A172 (cell line): Measurements from ENCODE around the gene NPTX1. TPM values are rescaled to one million over a fixed set of nuclear protein-coding genes. Genes with fewer than 3 reads are reported as not detected.

Source experiments
- DNase-seq: peaks from one replicate; pipeline ENCODE4 v3.0.0-alpha.2; 2015; ENCODE audit warnings: low spot score
- total RNA-seq: library from RNA; depleted of rRNA; stranded (reverse); fragments of >200 nt; shearing (Covaris generic); gene quantifications from 2 replicates; pipeline ENCODE4 v1.2.3, GENCODE V29; 2014

Gene NPTX1
- total RNA-seq, 1 experiment from 2014 or later = 0.53 TPM

DNA sequence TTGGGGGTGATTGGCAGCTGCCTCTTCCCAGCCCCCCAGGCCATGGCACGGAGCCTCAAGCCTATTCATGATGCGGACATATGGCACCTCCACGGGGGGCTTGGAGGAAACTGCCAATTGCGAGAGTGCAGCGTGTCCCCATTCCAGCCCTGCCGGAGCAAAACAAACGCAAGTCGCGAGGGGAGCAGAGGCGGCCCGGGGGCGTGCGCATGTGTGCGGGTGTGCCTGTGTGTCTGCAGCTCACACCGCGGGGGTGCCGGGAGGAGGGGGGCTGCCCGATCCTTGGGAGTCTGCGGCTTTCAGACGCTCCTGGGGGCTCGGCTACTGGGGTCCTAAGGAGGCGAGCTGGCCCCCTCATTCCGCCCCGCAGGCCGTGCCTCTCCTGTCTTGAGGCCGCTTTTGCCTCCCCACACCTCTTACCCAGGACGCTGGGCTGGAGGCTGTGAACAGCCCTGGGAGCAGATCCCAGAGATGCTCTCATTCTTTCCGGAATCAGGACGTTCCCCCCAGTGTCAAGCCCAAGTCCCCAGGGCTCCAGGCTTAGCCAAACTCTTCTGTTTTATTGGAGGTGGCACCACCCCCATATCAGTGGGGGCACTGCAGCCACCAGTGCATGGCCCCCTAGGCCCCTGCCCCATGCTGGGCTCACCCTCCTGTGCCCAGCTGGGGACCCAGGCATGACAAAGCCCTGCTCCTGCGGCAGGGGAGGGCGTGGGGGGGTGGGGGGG, 32.3 kb downstream of the NPTX1 start:
- DNase-seq = no peak

GRCh38 chr17:80443498-80443897, 32.9 kb downstream of the NPTX1 start:
- DNase-seq = no peak

GRCh38 chr17:80442764-80443163, 33.6 kb downstream of the NPTX1 start:
- DNase-seq = no peak

DNA sequence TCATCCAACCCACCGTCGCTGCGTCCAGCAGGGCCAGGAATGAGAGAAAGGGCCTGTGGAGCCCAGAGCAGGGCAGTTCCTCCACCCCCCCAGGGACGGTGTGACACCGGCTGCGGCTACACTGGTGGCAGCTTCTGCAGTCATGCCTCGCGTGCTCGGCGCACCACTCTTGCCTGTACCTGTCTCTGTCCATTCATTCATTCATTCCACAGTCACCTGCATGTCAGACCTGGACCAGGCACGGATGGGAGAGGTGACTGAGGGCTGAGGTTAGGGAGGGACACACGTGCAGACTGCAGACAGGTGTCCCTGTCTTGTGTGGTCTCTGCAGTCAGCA, 34.1 kb downstream of the NPTX1 start:
- DNase-seq = no peak

GRCh38 chr17:80441598-80442322, 34.6 kb downstream of the NPTX1 start:
- DNase-seq = no peak

DNA sequence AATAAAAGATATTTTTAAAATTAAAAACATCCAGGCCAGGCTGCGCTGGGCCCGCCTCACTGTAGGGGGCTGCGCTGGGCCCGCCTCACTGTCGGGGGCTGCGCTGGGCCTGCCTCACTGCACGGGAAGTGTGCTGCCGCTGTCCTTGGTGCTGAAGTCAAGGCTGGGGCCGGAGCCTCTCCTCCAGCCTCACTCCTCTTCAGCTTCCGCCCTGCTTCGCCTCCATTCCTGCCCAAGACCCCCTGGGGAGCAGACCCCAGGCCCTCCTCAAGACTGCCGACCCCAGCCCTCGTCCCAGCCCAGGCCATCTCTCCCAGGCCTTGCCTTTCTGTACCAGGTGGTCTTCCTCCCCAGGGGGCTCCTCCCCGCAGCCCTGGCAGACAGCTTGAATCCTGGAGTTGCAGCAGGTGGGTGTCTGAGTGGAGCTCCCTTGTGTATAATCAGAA, 35.3 kb downstream of the NPTX1 start:
- peak; percentile 16 for DNase-seq

DNA sequence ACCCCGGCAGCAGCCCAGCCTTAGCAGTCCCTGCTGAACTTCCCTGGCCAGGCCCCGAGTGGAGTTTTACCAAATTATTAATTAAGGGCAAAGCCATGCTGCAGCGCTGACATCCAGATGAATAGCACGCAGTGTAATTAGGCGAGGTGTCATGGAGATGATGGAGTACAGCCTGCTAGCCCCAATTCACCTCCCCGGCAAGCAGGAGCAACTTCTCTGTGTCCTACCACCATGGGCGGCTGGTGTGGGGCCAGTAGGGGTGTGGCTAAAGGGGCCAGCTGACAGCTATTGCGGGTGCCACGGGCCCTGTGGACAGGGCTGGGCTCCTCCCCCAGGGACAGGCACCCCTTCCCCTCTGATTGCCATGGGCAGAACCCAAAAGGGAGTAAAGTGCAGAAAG, 36.9 kb downstream of the NPTX1 start:
- no peak for DNase-seq

DNA sequence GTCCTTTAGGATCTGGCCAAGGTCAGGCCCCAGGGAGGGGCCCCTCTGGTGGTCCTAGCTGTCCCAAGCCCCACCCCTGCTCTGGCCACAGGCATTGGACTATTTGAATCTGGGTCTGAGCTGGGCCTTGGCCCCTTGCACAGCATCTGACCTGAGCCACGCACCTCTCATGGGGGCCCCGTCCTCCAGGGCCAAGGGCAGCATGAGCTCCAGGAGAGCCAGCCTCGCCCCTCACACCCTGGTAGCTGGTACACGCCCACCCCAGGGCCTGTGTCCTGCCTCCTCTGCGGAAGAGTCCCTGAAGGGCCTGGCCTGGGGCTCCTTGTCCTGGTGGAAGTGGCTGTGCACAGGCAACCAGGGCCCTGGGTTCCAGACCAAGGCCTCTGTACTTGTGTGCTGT, 37.6 kb downstream of the NPTX1 start:
- DNase-seq = no peak

GRCh38 chr17:80437532-80437931, 38.9 kb downstream of the NPTX1 start:
- DNase-seq = no peak

GRCh38 chr17:80433916-80434666, 42.3 kb downstream of the NPTX1 start:
- no peak for DNase-seq

DNA sequence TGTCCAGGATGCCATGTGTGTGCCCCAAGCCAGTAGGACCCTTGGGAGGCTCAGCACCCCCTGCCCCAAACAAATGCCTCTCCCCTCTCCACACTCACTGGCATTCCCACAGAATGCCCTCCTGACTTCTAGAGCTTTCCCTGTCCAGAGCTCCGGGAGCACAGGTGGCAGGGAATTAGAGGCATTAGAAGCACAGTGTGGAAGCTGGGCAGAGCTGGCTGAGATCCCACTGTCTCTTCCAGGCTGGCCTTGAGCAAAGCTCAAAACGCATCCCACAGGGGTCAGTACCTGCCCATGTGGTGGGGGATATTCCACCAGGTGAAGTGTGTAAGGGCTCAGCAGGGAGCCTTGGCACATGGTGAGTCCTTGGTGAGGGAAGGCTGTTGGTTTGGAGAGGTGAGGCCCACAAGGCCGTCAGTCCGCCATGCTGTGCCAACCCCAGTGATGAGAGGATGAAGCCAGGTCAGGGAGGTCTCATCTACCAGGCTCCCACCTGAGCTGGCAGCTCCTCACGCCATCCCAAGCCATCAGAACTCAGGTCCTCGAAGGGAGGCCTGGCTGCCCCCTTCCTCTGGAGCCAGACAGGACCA, 43.4 kb downstream of the NPTX1 start:
- no peak for DNase-seq

GRCh38 chr17:80432350-80432955, 44.0 kb downstream of the NPTX1 start:
- DNase-seq = no peak

- DNase-seq = no peak
Measured at GRCh38 chr17:80431246-80432195, 44.9 kb downstream of the NPTX1 start.

DNA sequence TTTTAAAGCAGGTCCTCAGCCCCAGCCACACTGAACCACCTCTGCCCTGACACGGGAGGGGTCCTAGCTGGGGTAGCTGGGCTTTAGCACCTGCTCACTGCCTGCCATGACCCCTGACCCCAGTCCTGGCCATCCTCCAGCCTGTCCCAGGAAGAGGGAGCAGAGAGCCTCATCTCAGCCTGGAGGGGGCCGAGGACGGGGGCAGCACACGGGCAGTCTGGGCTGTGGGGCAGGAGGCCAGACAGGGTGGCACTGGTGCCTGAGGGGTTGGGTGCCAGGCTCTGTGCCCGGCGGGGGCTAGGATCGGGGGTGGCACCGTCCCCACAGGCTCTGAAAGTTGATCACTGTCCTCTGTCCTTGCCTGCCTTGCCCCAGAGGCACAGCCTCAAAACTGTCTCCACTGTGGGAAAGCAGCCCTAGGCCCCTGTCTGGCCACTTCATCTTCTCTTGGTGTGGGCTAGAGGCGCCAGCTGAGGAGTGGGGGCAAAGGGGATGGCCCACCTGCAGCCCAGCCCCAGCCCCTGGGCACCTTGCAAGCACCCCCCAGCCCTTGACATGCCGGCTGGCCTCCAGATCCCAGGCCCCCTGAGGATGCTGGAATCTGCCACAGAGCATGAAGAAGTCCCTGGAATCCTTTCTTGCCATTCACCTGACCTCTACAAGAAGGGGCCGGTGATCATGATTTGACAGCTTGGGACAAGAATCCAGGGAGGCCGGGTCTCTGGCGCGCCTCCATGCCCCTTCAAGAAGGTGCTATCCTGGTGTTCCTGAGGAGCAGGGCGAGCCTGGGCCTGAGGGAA, 45.8 kb downstream of the NPTX1 start:
- no peak for DNase-seq

GRCh38 chr17:80429356-80430275, 46.8 kb downstream of the NPTX1 start:
- no peak for DNase-seq

GRCh38 chr17:80428796-80429195, 47.6 kb downstream of the NPTX1 start:
- DNase-seq = no peak

- no peak for DNase-seq
Measured at GRCh38 chr17:80428363-80428762, 48.0 kb downstream of the NPTX1 start.

- DNase-seq = no peak
Measured at GRCh38 chr17:80427366-80428282, 48.8 kb downstream of the NPTX1 start.
